Vagina (tissue), 2 donors: ENCODE results near the gene ANK2. TPM values are rescaled to one million over a fixed set of nuclear protein-coding genes. Genes with fewer than 3 reads are reported as not detected.

ENCODE experiments used
- DNase-seq, 2 donors: peaks; one replicate each; pipeline ENCODE4 v3.0.0-alpha.2; 2017; ENCODE audit errors: extremely low spot score in 2 of 2
- H3K27ac ChIP-seq: fragments of 200-600 bp; sonication (generic); one replicate; pipeline ENCODE4 v1.5.1; 2019
- H3K27me3 ChIP-seq: fragments of 200-600 bp; sonication (generic); one replicate; pipeline ENCODE4 v1.5.1; 2019
- H3K36me3 ChIP-seq, 2 donors: fragments of 200-600 bp; sonication (generic); one replicate each; pipeline ENCODE4 v1.5.1; 2017 to 2019
- H3K4me1 ChIP-seq: fragments of 200-600 bp; sonication (generic); one replicate; pipeline ENCODE4 v1.5.1; 2019
- H3K4me3 ChIP-seq, 2 donors: fragments of 200-600 bp; sonication (generic); 1 replicate in 1 of 2; 2 replicates in 1 of 2; pipeline ENCODE4 v1.5.1; 2016 to 2019
- H3K9me3 ChIP-seq: fragments of 200-600 bp; sonication (generic); one replicate; pipeline ENCODE4 v1.5.1; 2019
- CTCF ChIP-seq, 3 experiments: fragments of 450-650 bp in 2 of 3; fragments of 200-600 bp in 1 of 3; sonication (generic) in 1 of 3; IDR thresholded peaks; one replicate each; pipeline ENCODE4 v1.5.1; 2017 to 2019; ENCODE audit warnings: antibody characterized with exemption in 3 of 3, mild to moderate bottlenecking in 2 of 3, moderate library complexity in 2 of 3
- POLR2A ChIP-seq, 2 donors: fragments of 450-650 bp; IDR thresholded peaks; one replicate each; pipeline ENCODE4 v1.6.1; 2017; ENCODE audit warnings: antibody characterized with exemption in 2 of 2, mild to moderate bottlenecking in 2 of 2, moderate library complexity in 2 of 2
- POLR2AphosphoS5 ChIP-seq, 2 donors: sonication (generic); formaldehyde crosslinking; IDR thresholded peaks; one replicate each; pipeline ENCODE4 v1.9.0; 2017; ENCODE audit warnings: antibody characterized with exemption in 2 of 2, mild to moderate bottlenecking in 2 of 2, low read depth in 1 of 2; ENCODE audit not compliant: insufficient read depth in 1 of 2
- intact Hi-C: fragments of 100-400 bp; cut with DNase I; formaldehyde crosslinking; loops from one replicate; pipeline ENCODE4 v1.15.1; 2023
- total RNA-seq: library from RNA; depleted of rRNA; stranded (reverse); fragments of >200 nt; gene quantifications from one replicate; pipeline ENCODE4 v1.2.3, GENCODE V29; 2016

Gene ANK2
- total RNA-seq, 1 donor from 2014 or later: 64.6 TPM

GRCh38 chr4:113013751-113014150, 35.7 kb upstream of the ANK2 start:
- intact Hi-C loops: no loop called here
- H3K4me3 ChIP-seq: no peak overlapping the region
- H3K27ac ChIP-seq: no peak overlapping the region
- H3K36me3 ChIP-seq: no peaks in the 10 kb centered on the region
- no peak for TF ChIP-seq POLR2AphosphoS5 (IDR thresholded peaks at IDR 0.05; ENCODE audit: insufficient read depth in 1 of 2, low read depth in 1 of 2)
- no peak for TF ChIP-seq CTCF (IDR thresholded peaks at IDR 0.05)
- TF ChIP-seq POLR2A (IDR thresholded peaks at IDR 0.05): no peak
- no peaks in the 10 kb centered on the region for H3K4me1 ChIP-seq
- DNase-seq: no peak
- H3K27me3 ChIP-seq: no peaks in the 10 kb centered on the region
- H3K9me3 ChIP-seq: no peaks in the 10 kb centered on the region

- Histone ChIP-seq H3K36me3 (no peaks in the 10 kb centered on the region), H3K4me3 (no peak overlapping the region), H3K27ac (no peak overlapping the region), H3K27me3 (no peaks in the 10 kb centered on the region), H3K4me1 (no peaks in the 10 kb centered on the region), H3K9me3 (no peaks in the 10 kb centered on the region)
- intact Hi-C loops: no loop called here
- TF ChIP-seq CTCF (IDR thresholded peaks at IDR 0.05): no peak
- no peak for TF ChIP-seq POLR2A (IDR thresholded peaks at IDR 0.05)
- TF ChIP-seq POLR2AphosphoS5 (IDR thresholded peaks at IDR 0.05; ENCODE audit: insufficient read depth in 1 of 2, low read depth in 1 of 2): no peak
- DNase-seq: no peak
Observed at GRCh38 chr4:113016377-113016776, 33.1 kb upstream of the ANK2 start.

- intact Hi-C loops: no loop called here
- Histone ChIP-seq H3K27ac (no peak overlapping the region), H3K9me3 (no peaks in the 10 kb centered on the region), H3K36me3 (no peaks in the 10 kb centered on the region), H3K4me1 (no peaks in the 10 kb centered on the region), H3K4me3 (no peak overlapping the region), H3K27me3 (no peaks in the 10 kb centered on the region)
- no peak for TF ChIP-seq CTCF (IDR thresholded peaks at IDR 0.05)
- no peak for TF ChIP-seq POLR2A (IDR thresholded peaks at IDR 0.05)
- no peak for DNase-seq
Observed at GRCh38 chr4:113020966-113021365, 28.5 kb upstream of the ANK2 start.

- Histone ChIP-seq H3K36me3 (no peaks in the 10 kb centered on the region), H3K27ac (no peak overlapping the region), H3K4me3 (no peak overlapping the region), H3K4me1 (no peaks in the 10 kb centered on the region), H3K9me3 (no peaks in the 10 kb centered on the region), H3K27me3 (no peaks in the 10 kb centered on the region)
- DNase-seq: no peak
- TF ChIP-seq POLR2A (IDR thresholded peaks at IDR 0.05) (no peak), CTCF (IDR thresholded peaks at IDR 0.05) (no peak), POLR2AphosphoS5 (IDR thresholded peaks at IDR 0.05; ENCODE audit: insufficient read depth in 1 of 2, low read depth in 1 of 2) (no peak)
- intact Hi-C loops: no loop called here
Observed at GRCh38 chr4:113024388-113024787, 25.1 kb upstream of the ANK2 start.

- no peaks in the 10 kb centered on the region for H3K36me3 ChIP-seq
- H3K27me3 ChIP-seq: no peaks in the 10 kb centered on the region
- no peak for DNase-seq
- no peak overlapping the region for H3K4me3 ChIP-seq
- intact Hi-C loops: no loop called here
- H3K27ac ChIP-seq: no peak overlapping the region
- H3K9me3 ChIP-seq: no peaks in the 10 kb centered on the region
- H3K4me1 ChIP-seq: no peaks in the 10 kb centered on the region
- TF ChIP-seq POLR2AphosphoS5 (IDR thresholded peaks at IDR 0.05; ENCODE audit: insufficient read depth in 1 of 2, low read depth in 1 of 2) (no peak), CTCF (IDR thresholded peaks at IDR 0.05) (no peak), POLR2A (IDR thresholded peaks at IDR 0.05) (no peak)
Observed at GRCh38 chr4:113025416-113025815, 24.0 kb upstream of the ANK2 start.
